ENCODE data around the gene SEPTIN14.
"Not testable (repeated sequence)": the region's sequence is repeated elsewhere in the genome, so short reads cannot be mapped to it uniquely, and the experiment has no call there.

Gene SEPTIN14

DNA sequence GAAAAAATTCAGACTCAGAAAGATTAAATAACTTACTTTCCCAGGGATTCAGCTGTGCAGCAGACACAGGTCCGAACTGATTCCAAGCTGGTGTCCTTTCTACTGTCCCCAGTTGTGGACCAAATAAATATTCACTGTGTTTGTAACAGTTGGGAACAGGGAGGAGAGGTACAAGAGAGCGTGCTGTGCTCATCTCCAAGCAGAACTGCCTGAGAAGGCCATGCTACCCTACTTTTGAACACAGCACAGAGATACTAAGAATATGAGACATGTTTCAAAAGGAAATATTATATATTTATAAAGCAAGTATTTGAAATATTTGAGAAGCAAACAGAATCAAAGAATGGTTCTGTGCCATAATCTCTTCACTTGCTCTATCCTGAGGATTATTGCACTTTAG is at the start of gene SEPTIN14:
TSS of gene SEPTIN14 (minus strand) at position 101 of the 400 bp plus-strand sequence. CDS start 756 bp downstream, outside the sequence.
- H3K27ac ChIP-seq; H3K4me3 ChIP-seq (IDR thresholded peaks at IDR 0.05; ENCODE audit: insufficient read depth, low read depth, low read length); H3K4me2 ChIP-seq; H3K36me3 ChIP-seq (ENCODE audit: insufficient read depth); H3K4me1 ChIP-seq (ENCODE audit: low read depth, poor library complexity, severe bottlenecking); H3K9ac ChIP-seq; H2AFZ ChIP-seq (ENCODE audit: low read depth); H4K20me1 ChIP-seq (ENCODE audit: insufficient read depth); H3K79me2 ChIP-seq (ENCODE audit: insufficient read depth, low read depth); H3K27me3 ChIP-seq (ENCODE audit: insufficient read depth, low read depth): not testable (repeated sequence)

DNA sequence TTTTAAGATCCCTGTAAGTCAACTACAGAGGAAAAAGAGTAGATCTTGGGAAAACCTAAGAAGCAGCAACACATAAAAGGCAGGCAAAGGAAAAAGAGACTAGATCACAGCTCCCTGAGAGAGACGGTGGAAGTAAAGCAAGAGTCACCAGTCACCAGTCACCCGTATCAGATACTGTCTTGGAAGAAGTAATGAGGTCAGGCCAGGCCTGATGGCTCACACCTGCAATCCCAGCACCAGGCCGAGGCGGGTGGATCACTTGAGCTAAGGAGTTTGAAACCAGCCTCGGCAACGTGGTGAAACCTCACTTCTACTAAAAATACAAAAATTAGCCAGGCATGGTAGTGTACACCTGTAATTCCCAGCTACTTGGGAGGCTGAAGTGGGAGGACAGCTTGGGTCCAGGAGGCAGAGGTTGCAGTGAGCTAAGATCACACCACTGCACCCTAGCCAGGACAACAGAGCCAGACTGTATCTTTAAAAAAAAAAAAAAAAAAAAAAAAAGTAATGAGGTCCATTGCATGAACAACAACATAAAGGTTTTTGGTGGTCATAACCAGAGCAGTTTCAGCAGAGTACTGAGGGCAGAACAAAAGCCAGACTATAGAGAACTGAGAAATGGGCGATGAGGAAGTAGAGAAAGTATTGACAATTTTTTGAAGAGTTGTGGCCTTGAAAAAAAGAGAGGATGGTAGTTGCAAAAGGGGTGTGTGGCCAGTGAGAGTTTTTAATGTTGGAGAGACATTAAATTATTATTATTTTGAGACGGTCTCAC is 41.6 kb upstream of the SEPTIN14 start:
- H3K27ac ChIP-seq, result no peak overlapping the region
- no peak overlapping the region for H2AFZ ChIP-seq (ENCODE audit: low read depth)
- no peaks in the 10 kb centered on the region for H4K20me1 ChIP-seq (ENCODE audit: insufficient read depth)
- TF ChIP-seq, protein P1, sequence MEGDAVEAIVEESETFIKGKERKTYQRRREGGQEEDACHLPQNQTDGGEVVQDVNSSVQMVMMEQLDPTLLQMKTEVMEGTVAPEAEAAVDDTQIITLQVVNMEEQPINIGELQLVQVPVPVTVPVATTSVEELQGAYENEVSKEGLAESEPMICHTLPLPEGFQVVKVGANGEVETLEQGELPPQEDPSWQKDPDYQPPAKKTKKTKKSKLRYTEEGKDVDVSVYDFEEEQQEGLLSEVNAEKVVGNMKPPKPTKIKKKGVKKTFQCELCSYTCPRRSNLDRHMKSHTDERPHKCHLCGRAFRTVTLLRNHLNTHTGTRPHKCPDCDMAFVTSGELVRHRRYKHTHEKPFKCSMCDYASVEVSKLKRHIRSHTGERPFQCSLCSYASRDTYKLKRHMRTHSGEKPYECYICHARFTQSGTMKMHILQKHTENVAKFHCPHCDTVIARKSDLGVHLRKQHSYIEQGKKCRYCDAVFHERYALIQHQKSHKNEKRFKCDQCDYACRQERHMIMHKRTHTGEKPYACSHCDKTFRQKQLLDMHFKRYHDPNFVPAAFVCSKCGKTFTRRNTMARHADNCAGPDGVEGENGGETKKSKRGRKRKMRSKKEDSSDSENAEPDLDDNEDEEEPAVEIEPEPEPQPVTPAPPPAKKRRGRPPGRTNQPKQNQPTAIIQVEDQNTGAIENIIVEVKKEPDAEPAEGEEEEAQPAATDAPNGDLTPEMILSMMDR (conservative IDR thresholded peaks at IDR 0.05; ENCODE audit: low read depth, low read length), result no peak
- no peaks in the 10 kb centered on the region for H3K27me3 ChIP-seq (ENCODE audit: insufficient read depth, low read depth)
- H3K4me3 ChIP-seq (IDR thresholded peaks at IDR 0.05; ENCODE audit: insufficient read depth, low read depth, low read length), result no peak overlapping the region
- H3K4me2 ChIP-seq, result no peak overlapping the region
- H3K79me2 ChIP-seq (ENCODE audit: insufficient read depth, low read depth), result no peaks in the 10 kb centered on the region
- H3K36me3 ChIP-seq (ENCODE audit: insufficient read depth), result no peaks in the 10 kb centered on the region
- H3K9ac ChIP-seq, result no peak overlapping the region
- H3K4me1 ChIP-seq (ENCODE audit: low read depth, poor library complexity, severe bottlenecking), result no peaks in the 10 kb centered on the region

DNA sequence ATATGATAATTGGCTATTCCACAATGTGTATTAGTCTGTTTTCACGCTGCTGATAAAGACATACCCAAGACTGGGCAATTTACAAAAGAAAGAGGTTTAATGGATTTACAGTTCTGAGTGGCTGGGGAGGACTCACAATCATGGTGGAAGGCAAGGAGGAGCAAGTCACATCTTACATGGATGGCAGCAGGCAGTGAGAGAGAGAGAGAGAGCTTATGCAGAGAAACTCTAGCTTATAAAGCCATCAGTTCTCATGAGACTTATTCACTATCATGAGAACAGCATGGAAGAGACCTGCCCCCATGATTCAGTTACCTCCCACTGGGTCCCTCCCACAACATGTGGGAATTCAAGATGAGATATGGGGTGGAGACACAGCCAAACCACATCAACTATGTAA is 38.5 kb upstream of the SEPTIN14 start:
- H3K27me3 ChIP-seq (ENCODE audit: insufficient read depth, low read depth); H3K4me2 ChIP-seq; H3K4me3 ChIP-seq (IDR thresholded peaks at IDR 0.05; ENCODE audit: insufficient read depth, low read depth, low read length); H3K79me2 ChIP-seq (ENCODE audit: insufficient read depth, low read depth); H4K20me1 ChIP-seq (ENCODE audit: insufficient read depth); H3K4me1 ChIP-seq (ENCODE audit: low read depth, poor library complexity, severe bottlenecking); H3K36me3 ChIP-seq (ENCODE audit: insufficient read depth); H3K27ac ChIP-seq; H2AFZ ChIP-seq (ENCODE audit: low read depth); H3K9ac ChIP-seq: not testable (repeated sequence)

DNA sequence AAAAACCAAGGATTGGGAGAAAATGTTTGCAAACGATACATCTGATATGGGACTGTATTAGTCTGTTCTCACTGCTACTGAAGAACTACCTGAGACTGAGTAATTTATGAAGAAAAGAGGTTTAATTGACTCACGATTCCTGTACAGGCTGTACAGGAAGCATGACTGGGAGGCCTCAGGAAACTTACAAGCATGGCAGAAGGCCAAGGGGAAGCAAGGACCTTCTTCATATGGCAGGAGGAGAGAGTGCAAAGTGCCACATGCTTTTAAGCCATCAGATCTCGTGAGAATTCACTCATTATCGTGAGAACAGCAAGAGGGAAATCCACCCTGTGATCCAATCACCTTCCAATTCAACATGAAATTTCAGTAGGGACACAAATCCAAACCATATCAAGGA is 35.7 kb upstream of the SEPTIN14 start:
- Histone ChIP-seq H3K79me2 (ENCODE audit: insufficient read depth, low read depth) (no peaks in the 10 kb centered on the region), H3K36me3 (ENCODE audit: insufficient read depth) (no peaks in the 10 kb centered on the region), H3K4me2 (no peak overlapping the region), H3K4me1 (ENCODE audit: low read depth, poor library complexity, severe bottlenecking) (no peaks in the 10 kb centered on the region), H3K4me3 (IDR thresholded peaks at IDR 0.05; ENCODE audit: insufficient read depth, low read depth, low read length) (no peak overlapping the region), H2AFZ (ENCODE audit: low read depth) (no peak overlapping the region), H3K27me3 (ENCODE audit: insufficient read depth, low read depth) (no peaks in the 10 kb centered on the region), H3K9ac (no peak overlapping the region), H3K27ac (no peak overlapping the region), H4K20me1 (ENCODE audit: insufficient read depth) (no peaks in the 10 kb centered on the region)
- TF ChIP-seq, protein P1 (conservative IDR thresholded peaks at IDR 0.05; ENCODE audit: low read depth, low read length), result no peak

DNA sequence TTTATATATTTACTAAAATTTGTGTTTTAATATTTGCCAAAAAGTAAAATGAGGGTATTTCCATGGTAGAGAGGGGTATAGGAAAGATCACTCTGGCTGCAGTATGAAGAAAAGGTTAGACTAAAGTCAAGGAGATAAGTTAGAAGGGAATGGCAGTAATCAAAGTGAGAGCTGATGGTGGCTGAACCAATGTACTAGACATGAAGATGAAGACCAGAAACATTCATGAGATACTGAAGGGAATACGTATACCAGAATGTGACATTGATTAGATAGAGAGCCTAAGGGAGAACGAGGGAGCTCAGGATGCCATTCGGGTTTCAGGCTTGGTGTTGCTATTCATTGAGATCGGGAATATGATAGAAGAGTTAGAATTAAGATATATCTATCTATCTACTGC is 32.5 kb upstream of the SEPTIN14 start:
- TF ChIP-seq, protein P1 (conservative IDR thresholded peaks at IDR 0.05; ENCODE audit: low read depth, low read length), result no peak
- Histone ChIP-seq H3K79me2 (ENCODE audit: insufficient read depth, low read depth) (no peaks in the 10 kb centered on the region), H3K27me3 (ENCODE audit: insufficient read depth, low read depth) (no peaks in the 10 kb centered on the region), H4K20me1 (ENCODE audit: insufficient read depth) (no peaks in the 10 kb centered on the region), H3K27ac (no peak overlapping the region), H3K4me2 (no peak overlapping the region), H2AFZ (ENCODE audit: low read depth) (no peak overlapping the region), H3K4me3 (IDR thresholded peaks at IDR 0.05; ENCODE audit: insufficient read depth, low read depth, low read length) (no peak overlapping the region), H3K4me1 (ENCODE audit: low read depth, poor library complexity, severe bottlenecking) (no peaks in the 10 kb centered on the region), H3K36me3 (ENCODE audit: insufficient read depth) (no peaks in the 10 kb centered on the region), H3K9ac (no peak overlapping the region)
